GM12801 (cell line): Measurements from ENCODE around the gene LPO.

Experiments used
- TF ChIP-seq, protein P1 (sequence below): IDR thresholded peaks from one replicate; pipeline ENCODE4 v1.5.1; 2011; ENCODE audit warnings: control low read depth; ENCODE audit not compliant: insufficient read length; ENCODE audit errors: extremely low read depth

LPO gene

DNA sequence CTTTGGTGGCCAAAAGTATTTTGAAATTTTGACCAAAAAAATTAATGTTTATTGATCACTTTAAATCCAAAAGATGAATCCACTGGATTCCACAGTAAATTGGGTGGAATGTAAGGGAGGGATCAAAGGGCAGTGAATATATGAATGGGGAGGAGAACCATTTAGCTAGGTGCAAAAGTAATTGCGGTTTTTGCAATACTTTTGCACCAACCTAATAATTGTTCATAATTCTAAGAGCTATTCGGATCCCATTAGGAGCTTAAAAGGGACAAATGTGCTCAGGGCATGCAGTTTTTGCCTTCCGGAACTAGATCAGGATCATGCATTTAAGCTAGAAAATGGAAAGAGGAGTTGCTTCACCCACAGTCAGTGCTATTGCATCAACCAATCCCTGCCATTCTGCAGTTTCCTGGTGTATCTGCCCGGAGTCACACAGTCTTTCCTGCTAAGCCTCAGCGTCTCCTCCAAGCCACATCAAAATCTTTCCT, at the start of gene LPO:
Gene LPO (plus strand): TSS at position 438 of the 488 bp plus-strand sequence. CDS start 4,396 bp downstream, outside the sequence.
- TF ChIP-seq, protein P1, sequence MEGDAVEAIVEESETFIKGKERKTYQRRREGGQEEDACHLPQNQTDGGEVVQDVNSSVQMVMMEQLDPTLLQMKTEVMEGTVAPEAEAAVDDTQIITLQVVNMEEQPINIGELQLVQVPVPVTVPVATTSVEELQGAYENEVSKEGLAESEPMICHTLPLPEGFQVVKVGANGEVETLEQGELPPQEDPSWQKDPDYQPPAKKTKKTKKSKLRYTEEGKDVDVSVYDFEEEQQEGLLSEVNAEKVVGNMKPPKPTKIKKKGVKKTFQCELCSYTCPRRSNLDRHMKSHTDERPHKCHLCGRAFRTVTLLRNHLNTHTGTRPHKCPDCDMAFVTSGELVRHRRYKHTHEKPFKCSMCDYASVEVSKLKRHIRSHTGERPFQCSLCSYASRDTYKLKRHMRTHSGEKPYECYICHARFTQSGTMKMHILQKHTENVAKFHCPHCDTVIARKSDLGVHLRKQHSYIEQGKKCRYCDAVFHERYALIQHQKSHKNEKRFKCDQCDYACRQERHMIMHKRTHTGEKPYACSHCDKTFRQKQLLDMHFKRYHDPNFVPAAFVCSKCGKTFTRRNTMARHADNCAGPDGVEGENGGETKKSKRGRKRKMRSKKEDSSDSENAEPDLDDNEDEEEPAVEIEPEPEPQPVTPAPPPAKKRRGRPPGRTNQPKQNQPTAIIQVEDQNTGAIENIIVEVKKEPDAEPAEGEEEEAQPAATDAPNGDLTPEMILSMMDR: no peak

DNA sequence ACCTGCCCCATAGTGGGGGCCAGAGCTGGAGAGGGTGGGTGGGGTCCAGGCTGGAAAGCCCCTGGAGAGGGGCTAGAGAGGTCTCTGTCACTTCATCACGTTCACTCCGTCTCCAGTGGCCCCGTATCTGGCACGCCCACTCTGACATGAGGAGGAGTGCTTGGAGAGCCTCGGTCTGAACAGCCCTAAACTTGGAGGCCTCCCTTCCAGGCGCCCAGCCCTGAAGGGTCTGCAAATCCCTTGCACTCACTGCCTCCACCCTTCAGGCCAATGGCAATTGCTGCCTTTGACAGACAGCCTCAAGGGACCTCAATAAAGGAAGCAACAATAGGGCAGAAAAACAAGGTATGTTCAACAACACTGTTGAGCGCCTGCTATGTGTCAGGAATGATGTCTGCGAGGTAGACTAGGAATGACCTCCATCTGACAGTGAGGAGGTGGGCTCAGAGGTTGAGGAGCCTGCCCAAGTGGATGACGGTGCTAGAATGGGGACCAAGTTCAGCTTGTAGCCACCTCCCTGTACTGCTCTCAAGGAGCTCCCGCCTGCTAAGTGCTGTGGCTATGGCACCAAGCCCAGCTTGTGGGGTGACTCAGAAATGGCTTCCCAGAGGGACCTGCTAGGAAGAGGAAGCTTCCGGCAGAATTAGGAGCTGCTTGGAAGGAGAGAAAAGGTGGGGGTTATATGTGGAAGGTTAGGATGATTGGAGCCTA, 48.8 kb upstream of the LPO start:
- TF ChIP-seq, protein P1: no peak

DNA sequence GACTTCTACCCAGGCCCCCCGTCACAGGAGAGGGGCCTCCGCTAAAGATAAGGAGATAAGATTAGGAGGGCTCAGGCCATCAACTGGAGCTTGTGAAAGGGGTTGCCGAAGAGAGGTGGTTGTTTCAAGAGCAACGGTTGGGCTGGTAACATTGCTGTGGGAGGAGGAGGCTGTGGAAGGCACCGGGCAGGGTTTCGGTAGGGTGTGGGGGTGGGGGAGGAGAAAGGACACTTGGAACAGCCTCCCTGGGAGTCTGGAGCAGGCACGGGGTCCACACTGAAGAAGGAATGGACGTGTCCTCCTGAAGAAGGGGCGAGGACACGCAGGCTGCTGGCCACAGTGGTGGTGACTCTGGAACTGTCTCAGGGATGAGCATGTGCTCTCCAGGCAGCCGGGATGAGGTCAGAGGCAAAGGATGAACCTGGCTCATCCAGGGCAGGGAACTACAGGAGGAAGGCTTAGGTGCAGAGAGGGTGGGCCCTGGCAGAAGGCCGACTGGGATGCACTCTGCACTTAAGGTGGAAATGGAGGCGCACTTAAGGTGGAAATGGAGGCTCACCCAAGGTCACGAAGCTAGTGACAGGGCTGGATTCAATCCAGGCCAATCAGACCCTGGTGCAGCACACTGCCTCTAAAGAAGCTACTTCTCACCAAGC, 47.0 kb upstream of the LPO start:
- TF ChIP-seq, protein P1: no peak

DNA sequence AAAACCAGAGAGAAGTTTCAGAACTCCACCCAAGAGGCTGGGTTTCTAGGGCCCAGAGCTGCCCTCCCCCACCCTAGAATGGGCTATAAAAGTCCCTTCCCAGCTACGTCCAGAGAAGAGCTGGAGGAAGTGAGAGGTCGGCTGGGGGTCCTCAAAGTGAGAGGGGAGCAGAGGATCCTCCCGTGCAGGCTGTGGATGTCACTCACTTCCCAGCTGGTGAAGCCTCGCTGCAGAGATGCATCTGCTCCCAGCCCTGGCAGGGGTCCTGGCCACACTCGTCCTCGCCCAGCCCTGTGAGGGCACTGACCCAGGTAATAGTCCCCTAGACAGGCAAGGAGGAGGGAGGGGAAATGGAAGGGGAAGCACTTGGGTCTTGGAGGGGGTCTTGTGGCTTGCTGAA, 45.8 kb upstream of the LPO start, which contains the start of gene EPX:
Gene EPX (plus strand): TSS at position 115 of the 400 bp plus-strand sequence. CDS start 121 bp downstream, at position 236.
- TF ChIP-seq, protein P1: no peak

DNA sequence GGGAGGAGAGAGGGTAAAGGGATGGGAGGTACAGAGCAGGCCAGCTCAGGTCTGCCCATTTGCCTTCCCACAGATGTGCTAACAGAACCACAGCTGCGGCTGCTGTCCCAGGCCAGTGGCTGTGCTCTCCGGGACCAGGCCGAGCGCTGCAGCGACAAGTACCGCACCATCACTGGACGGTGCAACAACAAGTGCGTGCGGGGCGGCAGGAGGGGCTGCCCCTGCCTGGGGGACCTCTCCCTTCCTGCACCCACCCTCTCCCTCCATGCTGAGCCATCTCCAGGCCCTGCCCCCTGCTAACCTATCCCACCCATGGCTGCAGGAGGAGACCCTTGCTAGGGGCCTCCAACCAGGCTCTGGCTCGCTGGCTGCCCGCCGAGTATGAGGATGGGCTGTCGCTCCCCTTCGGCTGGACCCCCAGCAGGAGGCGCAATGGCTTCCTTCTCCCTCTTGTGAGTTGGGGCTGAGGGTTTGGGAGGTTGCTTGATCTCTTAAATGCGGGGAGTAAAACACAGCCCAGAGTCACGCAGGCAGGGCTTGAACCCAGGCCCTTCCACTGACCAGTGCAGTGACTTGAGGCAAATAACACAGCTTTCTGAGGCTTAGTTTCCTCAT, 44.6 kb upstream of the LPO start:
- TF ChIP-seq, protein P1: no peak

DNA sequence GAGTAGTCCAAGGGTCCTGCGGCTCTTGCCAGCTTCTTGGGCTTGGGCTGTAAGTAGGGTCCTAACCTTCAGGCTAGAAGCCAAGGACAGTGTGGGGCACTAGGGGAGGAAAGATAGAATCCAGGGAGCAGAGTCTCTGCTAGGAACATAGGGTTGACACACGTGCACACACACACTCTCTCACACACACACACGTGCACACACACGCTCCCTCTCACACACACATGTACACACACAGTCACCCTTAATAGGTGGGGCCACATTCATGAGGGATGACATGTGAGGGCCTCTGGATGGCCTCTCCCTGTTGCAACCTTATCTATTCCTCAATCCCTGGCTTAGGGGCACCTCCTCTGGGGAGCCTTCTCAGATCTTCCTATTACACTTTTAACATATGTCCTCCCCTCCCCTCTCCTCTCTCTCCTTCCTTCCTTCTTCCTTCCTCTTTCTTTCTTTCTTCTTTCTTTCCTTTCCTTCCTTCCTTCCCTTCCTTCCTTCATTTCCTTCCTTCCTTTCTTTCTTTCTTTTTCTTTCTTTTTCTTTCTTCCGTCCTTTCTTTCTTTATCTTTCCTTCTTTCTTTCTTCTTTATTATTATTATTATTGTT, 42.8 kb upstream of the LPO start:
- TF ChIP-seq, protein P1: no peak

DNA sequence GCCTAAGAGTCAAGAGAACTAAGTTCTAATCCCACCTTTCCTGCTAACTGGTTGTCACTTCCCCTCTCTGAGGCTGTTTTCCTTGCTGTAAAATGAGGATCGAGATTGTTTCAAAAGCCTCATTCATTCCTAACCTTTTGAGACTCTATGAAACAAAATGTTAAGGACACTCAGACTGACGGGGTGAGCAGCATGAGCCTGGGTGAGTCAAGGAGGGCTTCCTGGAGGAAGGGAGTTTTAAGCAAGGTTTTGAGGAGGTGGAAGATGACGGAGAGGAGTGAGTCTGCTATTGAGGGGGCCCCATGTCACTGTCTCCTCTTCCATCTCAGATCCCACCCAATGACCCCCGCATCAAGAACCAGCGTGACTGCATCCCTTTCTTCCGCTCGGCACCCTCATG, 41.8 kb upstream of the LPO start:
- TF ChIP-seq, protein P1: no peak
